ENCODE data around the gene TXNDC5. TPM values are rescaled to one million over a fixed set of nuclear protein-coding genes. Genes with fewer than 3 reads are reported as not detected.

Gene TXNDC5
- total RNA-seq, 1 experiment from 2014 or later = 162 TPM

- Histone ChIP-seq H3K9me3 (ENCODE audit: control insufficient read depth in 1 of 2, insufficient read depth in 1 of 2, low read depth in 1 of 2, low read length in 2 of 2) (no peaks in the 10 kb centered on the region), H3K27me3 (ENCODE audit: insufficient read depth, low read length) (no peaks in the 10 kb centered on the region), H3K4me2 (ENCODE audit: low read length) (no peak overlapping the region), H4K20me1 (ENCODE audit: insufficient read depth) (peaks cover 6% of the 10 kb centered on the region; the same call in 1 of the 2 replicates), H3K4me3 (replicated peaks in 1 of 2; ENCODE audit: low read depth in 1 of 2, low read length in 2 of 2) (no peak overlapping the region), H3K36me3 (ENCODE audit: control insufficient read depth in 1 of 2, insufficient read depth in 2 of 2, low read length in 2 of 2) (peaks cover 21 to 39% of the 10 kb centered on the region in 2 experiments; a peak in 3 of 4 replicates), H3K9ac (ENCODE audit: low read length) (no peak overlapping the region), H2AFZ (ENCODE audit: low read depth, low read length, poor library complexity, severe bottlenecking) (no peak overlapping the region), H3K79me2 (ENCODE audit: insufficient read depth, low read length) (peaks cover 82% of the 10 kb centered on the region), H3K9me2 (ENCODE audit: insufficient read depth) (no peaks in the 10 kb centered on the region), H3K27ac (ENCODE audit: low read depth, low read length) (no peak overlapping the region), H3K4me1 (ENCODE audit: control insufficient read depth in 1 of 2, insufficient read depth in 2 of 2, low read length in 2 of 2) (peaks cover 5 to 23% of the 10 kb centered on the region in 2 experiments)
- TF ChIP-seq FOSL1 (IDR thresholded peaks at IDR 0.05; ENCODE audit: low read depth) (no peak), ELF1 (IDR thresholded peaks at IDR 0.05; ENCODE audit: borderline replicate concordance, low read depth) (no peak), EZH2phosphoT487 (IDR thresholded peaks at IDR 0.05; ENCODE audit: borderline replicate concordance) (no peak), JUND (IDR thresholded peaks at IDR 0.05) (no peak), ZFX (IDR thresholded peaks at IDR 0.05) (no peak), EZH2 (IDR thresholded peaks at IDR 0.05) (no peak), ATF3 (IDR thresholded peaks at IDR 0.05) (no peak), SRF (IDR thresholded peaks at IDR 0.05; ENCODE audit: low read depth) (no peak), POLR2A (IDR thresholded peaks at IDR 0.05; ENCODE audit: borderline replicate concordance, extremely low read depth, insufficient read depth, insufficient read length) (no peak), YY1 (IDR thresholded peaks at IDR 0.05; ENCODE audit: extremely low read depth, insufficient replicate concordance, low read depth, low read length) (no peak), ZNF274 (IDR thresholded peaks at IDR 0.05; ENCODE audit: low read depth, low read length) (no peak), RAD21 (IDR thresholded peaks at IDR 0.05; ENCODE audit: low read depth) (no peak), TCF7L2 (IDR thresholded peaks at IDR 0.05; ENCODE audit: borderline replicate concordance, extremely low read depth, insufficient read depth, insufficient read length) (no peak)
- ChIA-PET RAD21 (ENCODE audit: low non-redundant PET in 1 of 2, low total read pairs in 2 of 2, uncharacterized antibody in 2 of 2, unreplicated experiment in 2 of 2) (no interaction called here), POLR2A (no interaction called here), CTCF (no interaction called here)
- ATAC-seq (no peak), DNase-seq (ENCODE audit: low read depth, low spot score) (no peak)
- no TSS peak for BruUV-seq (replicated peaks)
- intact Hi-C loops (cut with micrococcal nuclease) = no loop called here
Observed at GRCh38 chr6:7906741-7907140, 3.8 kb downstream of the TXNDC5 start.

DNA sequence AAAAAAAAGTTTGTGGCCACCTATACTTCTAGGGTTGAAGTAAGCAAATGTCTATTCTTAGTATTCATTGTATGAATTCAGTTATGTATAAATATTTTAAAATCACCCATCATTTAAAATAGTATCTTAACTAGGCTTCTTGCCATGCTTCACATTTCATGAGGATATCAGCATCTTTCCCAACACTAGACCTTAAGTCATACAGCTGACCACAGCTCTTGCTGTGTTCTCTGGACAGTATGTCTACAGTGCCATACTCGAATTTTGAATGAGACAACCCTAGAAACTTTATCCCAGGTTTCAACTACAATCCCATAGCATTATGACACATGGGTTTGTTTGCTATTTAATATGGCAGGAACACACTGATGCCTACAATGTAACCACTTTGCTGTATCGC lies 5.2 kb downstream of the TXNDC5 start:
- no peaks in the 10 kb centered on the region for H3K9me2 ChIP-seq (ENCODE audit: insufficient read depth)
- ATAC-seq (no peak), DNase-seq (ENCODE audit: low read depth, low spot score) (no peak)
- no peak overlapping the region for H2AFZ ChIP-seq (ENCODE audit: low read depth, low read length, poor library complexity, severe bottlenecking)
- H3K79me2 ChIP-seq (ENCODE audit: insufficient read depth, low read length) = peaks cover 95% of the 10 kb centered on the region
- H3K9ac ChIP-seq (ENCODE audit: low read length) = no peak overlapping the region
- peaks cover 0 to 14% of the 10 kb centered on the region in 2 experiments; a peak in 2 of 4 replicates for H3K4me1 ChIP-seq (ENCODE audit: control insufficient read depth in 1 of 2, insufficient read depth in 2 of 2, low read length in 2 of 2)
- H3K9me3 ChIP-seq (ENCODE audit: control insufficient read depth in 1 of 2, insufficient read depth in 1 of 2, low read depth in 1 of 2, low read length in 2 of 2) = no peaks in the 10 kb centered on the region
- H3K4me2 ChIP-seq (ENCODE audit: low read length) = no peak overlapping the region
- intact Hi-C loops (cut with micrococcal nuclease) = no loop called here
- peaks cover 28 to 50% of the 10 kb centered on the region in 2 experiments; a peak in 3 of 4 replicates for H3K36me3 ChIP-seq (ENCODE audit: control insufficient read depth in 1 of 2, insufficient read depth in 2 of 2, low read length in 2 of 2)
- ChIA-PET POLR2A (no interaction called here), CTCF (no interaction called here), RAD21 (ENCODE audit: low non-redundant PET in 1 of 2, low total read pairs in 2 of 2, uncharacterized antibody in 2 of 2, unreplicated experiment in 2 of 2) (no interaction called here)
- TF ChIP-seq POLR2AphosphoS5 (IDR thresholded peaks at IDR 0.05; ENCODE audit: low read depth, low read length) = no peak
- BruUV-seq (replicated peaks) = no TSS peak
- peaks cover 6% of the 10 kb centered on the region; the same call in 1 of the 2 replicates for H4K20me1 ChIP-seq (ENCODE audit: insufficient read depth)
- no peak overlapping the region for H3K27ac ChIP-seq (ENCODE audit: low read depth, low read length)
- no peaks in the 10 kb centered on the region for H3K27me3 ChIP-seq (ENCODE audit: insufficient read depth, low read length)
- H3K4me3 ChIP-seq (replicated peaks in 1 of 2; ENCODE audit: low read depth in 1 of 2, low read length in 2 of 2) = no peak overlapping the region
